Activated naive CD4-positive, alpha-beta T cell treated with anti-CD3 and anti-CD28 coated beads, Interleukin-2, amount 50 U/mL, for 72 hours (primary cell): ENCODE measurements around the gene DCST2. TPM values are rescaled to one million over a fixed set of nuclear protein-coding genes. Genes with fewer than 3 reads are reported as not detected.

Experiments used
- ATAC-seq, 2 donors: fragments of 150-1000 bp; cut with Tn5 transposase; 2 replicates each; pipeline ENCODE4 v1.10.0; 2021; ENCODE audit warnings: mild to moderate bottlenecking in 2 of 2, moderate library complexity in 2 of 2
- DNase-seq, 2 donors: peaks; one replicate each; pipeline ENCODE4 v3.0.0; 2021 to 2022; ENCODE audit warnings: low spot score in 2 of 2
- H3K27ac Mint-ChIP-seq, 2 donors: one replicate each; pipeline ENCODE4 v1.8.0; 2022; ENCODE audit warnings: mild to moderate bottlenecking in 2 of 2, mixed read lengths in 2 of 2
- H3K36me3 Mint-ChIP-seq, 2 donors: one replicate each; pipeline ENCODE4 v1.8.0; 2022; ENCODE audit warnings: mixed read lengths in 2 of 2
- H3K9me3 Mint-ChIP-seq, 2 donors: one replicate each; pipeline ENCODE4 v1.8.0; 2022; ENCODE audit warnings: mixed read lengths in 2 of 2
- total RNA-seq, 2 donors: library from RNA; stranded (reverse); gene quantifications; one replicate each; pipeline ENCODE4 v1.2.3, GENCODE V29; 2022

Gene DCST2
- total RNA-seq, 2 donors from 2014 or later = 1.5 to 1.8 TPM

DNA sequence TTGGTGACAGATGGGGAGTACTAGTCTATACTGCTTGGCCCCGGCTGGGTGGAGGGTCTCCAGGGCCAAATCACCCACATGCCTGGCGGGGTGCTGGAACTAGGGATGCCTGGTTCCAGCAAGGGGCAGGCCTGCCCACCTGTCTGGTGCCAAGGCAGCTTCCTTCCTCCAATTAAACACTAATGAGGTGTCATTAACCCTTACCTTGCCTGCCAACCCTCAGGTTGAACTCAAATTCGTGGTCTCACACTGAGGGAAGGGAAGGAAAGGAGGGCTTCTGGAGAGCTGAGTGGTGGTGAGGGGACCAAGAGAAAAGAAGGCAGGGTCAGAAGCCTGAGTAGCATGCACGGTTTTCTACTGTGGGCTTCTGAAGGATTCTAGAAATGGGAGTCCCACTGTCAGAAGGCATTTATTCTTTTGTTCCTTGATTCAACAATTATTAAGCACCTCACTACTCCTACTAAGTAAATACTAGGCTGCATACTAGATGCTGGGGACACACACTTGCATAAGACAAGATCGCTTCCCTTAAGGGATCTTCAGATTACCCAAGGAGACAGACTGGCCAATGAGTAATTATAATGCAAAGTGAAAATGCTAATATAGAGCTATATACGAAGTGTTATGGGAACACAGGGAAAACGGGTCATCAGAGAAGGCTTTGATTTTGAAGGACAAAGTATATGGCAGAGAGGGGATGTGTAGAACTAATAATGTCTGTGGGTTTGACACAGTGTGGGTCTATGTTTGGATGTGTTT is 39.1 kb upstream of the DCST2 start:
- no peak overlapping the region for H3K27ac Mint-ChIP-seq

DNA sequence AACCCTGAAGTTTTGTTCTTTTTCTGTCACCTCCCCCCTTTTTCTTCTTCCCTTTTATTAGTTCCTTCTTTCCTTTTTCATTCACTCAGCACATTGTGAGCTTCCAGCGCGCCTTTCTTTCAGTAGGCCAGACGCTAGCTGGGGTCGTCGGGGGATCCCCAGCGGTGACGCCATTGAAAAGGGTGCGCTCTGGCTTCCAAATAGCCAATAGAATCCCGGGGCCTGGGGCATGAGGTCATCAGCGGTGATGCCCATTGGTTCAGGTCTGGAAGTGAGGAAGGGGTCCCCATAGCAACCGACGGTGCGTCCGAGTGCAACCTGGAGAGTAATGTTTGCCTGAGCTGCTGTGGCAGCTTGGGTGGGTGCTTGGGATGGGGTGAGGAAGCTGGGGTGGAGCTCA is 38.1 kb upstream of the DCST2 start:
- ATAC-seq (no peak), DNase-seq (no peak)
- peak overlapping the region in 1 of 2 donors; percentile 75 for H3K27ac Mint-ChIP-seq
- H3K9me3 Mint-ChIP-seq = no peaks in the 10 kb centered on the region
- H3K36me3 Mint-ChIP-seq = no peaks in the 10 kb centered on the region

More for the DNA sequence above, 39.1 kb upstream of the DCST2 start:
- DNase-seq = no peak
- Mint-ChIP-seq H3K9me3 (no peaks in the 10 kb centered on the region), H3K36me3 (no peaks in the 10 kb centered on the region)
- ATAC-seq = no peak

DNA sequence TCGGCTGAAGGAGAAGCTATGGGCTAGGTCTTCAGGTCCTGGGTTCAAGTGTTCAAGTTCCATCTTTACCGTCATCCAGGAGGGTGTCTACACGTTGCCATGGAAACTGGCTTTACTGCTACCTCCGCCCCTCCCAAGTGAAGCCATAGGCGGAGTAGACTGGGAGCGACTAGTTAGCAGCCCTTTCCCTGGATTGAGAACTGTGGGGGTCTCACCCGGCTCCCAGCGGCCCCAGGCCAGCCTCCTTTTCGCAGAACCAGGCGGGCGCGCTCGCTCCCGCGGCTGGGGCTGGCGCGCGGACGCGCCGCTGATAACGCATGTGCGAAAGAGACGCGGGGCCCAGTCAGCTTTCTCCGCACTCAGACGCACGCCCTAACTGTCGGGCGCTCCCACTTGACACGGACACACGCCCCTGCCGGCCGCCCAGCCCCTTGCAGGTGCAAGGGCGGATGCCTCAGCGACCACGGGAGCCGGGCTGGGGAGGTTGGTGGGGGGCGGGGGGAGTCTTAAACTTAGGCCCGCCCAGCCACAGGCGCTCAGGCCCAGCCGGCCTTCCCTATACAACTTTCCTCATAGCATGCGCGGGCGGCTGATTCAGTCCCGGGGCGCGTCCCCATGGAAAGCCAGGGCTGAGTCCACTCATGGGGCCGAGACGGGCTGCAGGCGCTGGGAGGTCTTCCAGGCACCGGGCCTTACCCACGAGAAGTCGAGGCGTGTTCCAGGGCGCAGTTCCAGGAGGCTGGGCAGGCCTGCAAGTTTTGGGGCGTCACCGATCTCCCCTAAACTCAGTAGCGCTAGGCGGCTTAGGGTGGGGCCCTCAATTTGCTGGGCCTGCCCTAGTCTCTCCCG is 37.4 kb upstream of the DCST2 start:
- Mint-ChIP-seq H3K36me3 (no peaks in the 10 kb centered on the region), H3K9me3 (no peaks in the 10 kb centered on the region), H3K27ac (no peak overlapping the region)
- DNase-seq = peak in 1 of 2 donors; percentile 77
- peak; percentile 82 to 97 for ATAC-seq

DNA sequence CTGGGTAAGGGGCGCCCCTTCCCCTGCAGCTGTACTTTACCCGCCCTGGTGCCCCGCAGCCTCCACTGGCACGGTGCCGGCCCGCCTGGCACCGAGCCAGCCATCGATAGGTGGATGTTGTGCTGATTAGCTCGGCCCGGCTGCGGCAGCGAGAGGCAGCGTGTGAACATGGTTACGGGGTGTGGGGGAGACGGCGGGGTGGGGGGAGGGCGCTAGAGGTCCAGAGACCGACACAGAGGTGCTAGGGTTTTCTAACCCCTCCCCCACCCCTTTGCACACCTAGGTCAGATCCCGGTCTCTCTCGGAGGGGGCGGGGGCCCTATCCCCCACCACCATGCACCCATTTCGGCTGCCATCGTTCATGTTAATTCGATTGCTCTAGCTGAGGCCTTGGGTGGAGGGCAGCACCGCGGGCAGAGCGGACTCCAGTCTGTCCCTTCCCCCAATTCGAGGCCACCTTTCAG is 36.6 kb upstream of the DCST2 start:
- Mint-ChIP-seq H3K27ac (no peak overlapping the region), H3K36me3 (no peaks in the 10 kb centered on the region), H3K9me3 (no peaks in the 10 kb centered on the region)
- no peak for DNase-seq
- ATAC-seq = no peak

DNA sequence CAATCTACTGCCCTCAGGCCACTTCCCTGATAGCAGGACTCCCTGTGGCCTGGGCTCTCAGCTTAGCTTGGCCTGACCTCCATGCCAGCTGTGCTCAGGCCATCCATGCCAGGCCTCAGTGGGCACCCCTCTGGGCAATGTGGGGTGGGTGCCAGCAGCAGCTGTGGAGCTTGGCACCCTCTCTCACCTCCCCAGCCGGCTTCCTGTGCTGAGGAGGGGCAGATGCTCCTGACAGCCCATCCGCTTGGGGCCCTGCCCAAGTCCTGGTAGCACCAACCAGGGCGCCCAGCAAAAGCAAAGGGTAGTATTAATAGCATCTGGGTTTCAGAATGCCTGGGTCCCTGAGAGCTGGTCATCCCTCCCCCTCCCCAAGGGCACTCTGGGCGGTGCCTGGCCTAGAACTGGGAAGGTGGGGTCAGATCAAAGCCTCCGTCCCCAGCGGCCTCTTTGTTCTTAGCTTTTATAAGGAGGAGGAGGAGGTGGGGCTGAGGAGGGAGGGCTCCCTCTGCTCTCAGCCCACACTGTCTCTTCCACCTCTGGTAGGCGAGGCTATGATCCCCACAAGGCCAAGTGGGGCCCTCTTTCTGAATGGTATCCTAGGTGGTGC is 36.1 kb upstream of the DCST2 start:
- ATAC-seq (no peak), DNase-seq (no peak)
- Mint-ChIP-seq H3K9me3 (no peaks in the 10 kb centered on the region), H3K27ac (no peak overlapping the region), H3K36me3 (no peaks in the 10 kb centered on the region)

DNA sequence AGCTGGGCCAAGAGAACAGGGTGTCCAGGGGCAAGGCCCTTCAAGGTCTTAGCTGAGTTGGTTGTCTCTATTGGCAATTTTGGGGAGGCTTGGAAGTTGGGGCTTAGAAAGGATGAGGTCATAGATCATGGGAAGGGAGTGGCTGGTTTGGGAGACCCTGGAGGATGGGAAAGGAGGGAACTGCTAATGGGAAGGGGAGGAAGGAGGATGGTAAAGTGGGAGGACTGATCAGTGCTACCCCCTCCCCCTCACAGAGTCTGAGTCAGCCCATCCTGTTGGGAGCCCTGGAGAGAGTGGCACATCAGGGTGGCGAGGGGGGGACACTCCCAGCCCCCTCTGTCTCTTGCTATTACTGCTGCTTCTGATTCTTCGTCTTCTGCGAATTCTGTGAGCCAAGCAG is 35.0 kb upstream of the DCST2 start:
- Mint-ChIP-seq H3K36me3 (no peaks in the 10 kb centered on the region), H3K9me3 (no peaks in the 10 kb centered on the region), H3K27ac (peak overlapping the region in 1 of 2 donors; percentile 65)
- DNase-seq (no peak), ATAC-seq (no peak)

DNA sequence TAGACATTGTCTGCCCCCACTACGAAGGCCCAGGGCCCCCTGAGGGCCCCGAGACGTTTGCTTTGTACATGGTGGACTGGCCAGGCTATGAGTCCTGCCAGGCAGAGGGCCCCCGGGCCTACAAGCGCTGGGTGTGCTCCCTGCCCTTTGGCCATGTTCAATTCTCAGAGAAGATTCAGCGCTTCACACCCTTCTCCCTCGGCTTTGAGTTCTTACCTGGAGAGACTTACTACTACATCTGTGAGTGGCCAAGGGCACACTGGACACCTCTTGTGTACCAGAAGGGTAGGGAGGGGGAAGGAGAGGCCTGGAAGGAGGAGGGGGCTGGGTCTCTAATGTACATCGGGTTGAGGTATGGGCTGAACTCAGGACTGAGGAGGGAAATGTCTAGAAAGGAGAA is 33.2 kb upstream of the DCST2 start:
- no peak for DNase-seq
- Mint-ChIP-seq H3K27ac (no peak overlapping the region), H3K36me3 (no peaks in the 10 kb centered on the region), H3K9me3 (no peaks in the 10 kb centered on the region)
- no peak for ATAC-seq

DNA sequence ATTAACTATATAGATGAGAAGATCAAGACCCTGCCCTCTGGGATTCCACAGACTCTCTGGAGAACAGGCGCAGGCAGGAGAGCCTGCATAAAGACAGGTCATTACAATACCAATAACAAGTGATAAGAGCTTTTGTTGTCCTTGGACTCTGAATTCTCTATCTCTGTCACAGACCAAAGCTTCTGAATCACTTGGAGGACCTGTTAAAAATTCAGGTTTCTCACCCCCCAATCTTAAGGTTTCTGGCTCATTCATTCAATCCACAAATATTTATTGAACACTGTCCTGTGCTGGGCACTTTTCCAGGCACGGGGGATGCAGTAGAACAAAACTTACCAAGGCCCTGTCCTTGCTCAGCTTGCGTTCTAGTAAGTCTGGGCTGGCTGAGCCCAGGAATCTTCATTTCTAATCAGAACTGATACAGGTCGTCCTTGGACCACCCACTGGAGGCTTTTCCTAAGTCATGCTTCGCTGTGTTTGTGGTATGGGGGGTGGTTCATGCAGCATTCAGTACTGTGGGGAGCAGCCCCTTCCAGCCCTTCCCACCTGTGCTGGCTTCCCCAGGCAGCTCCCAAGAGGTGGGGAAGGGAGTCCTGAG is 31.4 kb upstream of the DCST2 start:
- no peaks in the 10 kb centered on the region for H3K36me3 Mint-ChIP-seq
- DNase-seq (no peak), ATAC-seq (no peak)
- no peaks in the 10 kb centered on the region for H3K9me3 Mint-ChIP-seq
- H3K27ac Mint-ChIP-seq = peak overlapping the region; percentile 33 to 39

DNA sequence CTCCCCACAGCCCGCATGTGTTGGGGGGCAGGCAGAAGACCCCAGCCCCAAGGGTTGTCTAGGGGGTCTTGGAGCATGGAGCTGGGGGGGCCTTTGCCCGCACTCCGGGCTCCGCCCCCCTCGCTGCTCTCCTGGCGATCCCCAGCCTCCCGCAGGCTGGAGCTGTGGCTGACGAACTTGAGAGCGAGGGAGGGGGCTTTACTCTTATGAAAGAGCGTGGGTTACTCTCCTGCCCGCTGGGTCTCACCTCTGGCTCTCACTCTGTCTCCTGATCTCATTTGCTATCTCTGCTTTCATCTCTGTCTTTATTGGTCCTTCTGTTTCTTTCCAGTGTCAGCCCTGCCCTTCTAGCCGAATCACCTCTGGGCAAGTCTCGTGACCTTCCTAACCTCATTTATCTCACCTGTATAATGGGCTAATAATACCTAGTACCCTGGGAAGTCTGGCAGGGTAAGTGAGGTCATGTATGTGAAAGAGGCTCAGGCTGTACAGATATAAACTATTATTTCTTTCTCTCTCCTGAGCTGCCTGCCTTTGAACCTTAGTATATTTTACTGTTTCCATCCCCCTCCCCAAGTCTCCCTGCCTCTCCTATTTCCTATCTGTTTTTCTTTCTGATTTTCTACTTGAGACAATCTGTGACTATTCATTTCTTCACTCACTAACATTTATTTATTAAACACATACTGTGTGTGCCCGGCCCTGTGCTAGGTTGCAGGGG is 30.7 kb upstream of the DCST2 start:
- no peak for DNase-seq

DNA sequence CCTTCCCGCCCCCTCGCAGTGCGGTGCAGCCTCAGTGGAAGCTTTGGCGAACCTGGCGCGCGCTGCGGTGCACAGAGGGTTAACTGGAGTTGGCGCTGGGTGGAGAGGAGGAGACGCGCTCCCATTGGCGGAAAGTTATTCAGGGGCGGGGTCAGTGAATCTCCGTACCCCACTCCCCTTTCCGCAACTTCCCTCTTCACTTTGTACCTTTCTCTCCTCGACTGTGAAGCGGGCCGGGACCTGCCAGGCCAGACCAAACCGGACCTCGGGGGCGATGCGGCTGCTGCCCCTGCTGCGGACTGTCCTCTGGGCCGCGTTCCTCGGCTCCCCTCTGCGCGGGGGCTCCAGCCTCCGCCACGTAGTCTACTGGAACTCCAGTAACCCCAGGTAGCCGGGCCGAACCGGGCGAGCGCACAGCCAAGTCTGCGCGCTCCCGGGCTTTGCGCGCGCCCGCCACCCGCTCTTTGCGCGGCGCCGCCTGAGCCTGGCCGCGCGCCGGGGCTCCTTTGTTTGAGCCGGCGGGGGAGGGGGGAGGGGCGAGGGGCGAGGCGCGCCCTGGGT is 30.0 kb upstream of the DCST2 start, which contains the start of gene EFNA4:
TSS of gene EFNA4 (plus strand) at position 191 of the 561 bp plus-strand sequence. CDS start at position 275, 84 bp downstream.
- peak; percentile 81 to 83 for DNase-seq
- peak; percentile 85 to 87 for ATAC-seq
- Mint-ChIP-seq H3K36me3 (no peaks in the 10 kb centered on the region), H3K27ac (peak within 1 kb of the TSS; percentile 33 to 44), H3K9me3 (no peaks in the 10 kb centered on the region)

More for the DNA sequence above, 30.7 kb upstream of the DCST2 start:
- Mint-ChIP-seq H3K36me3 (no peaks in the 10 kb centered on the region), H3K27ac (peak overlapping the region; percentile 33 to 39), H3K9me3 (no peaks in the 10 kb centered on the region)
- ATAC-seq = peak; percentile 43 to 60

DNA sequence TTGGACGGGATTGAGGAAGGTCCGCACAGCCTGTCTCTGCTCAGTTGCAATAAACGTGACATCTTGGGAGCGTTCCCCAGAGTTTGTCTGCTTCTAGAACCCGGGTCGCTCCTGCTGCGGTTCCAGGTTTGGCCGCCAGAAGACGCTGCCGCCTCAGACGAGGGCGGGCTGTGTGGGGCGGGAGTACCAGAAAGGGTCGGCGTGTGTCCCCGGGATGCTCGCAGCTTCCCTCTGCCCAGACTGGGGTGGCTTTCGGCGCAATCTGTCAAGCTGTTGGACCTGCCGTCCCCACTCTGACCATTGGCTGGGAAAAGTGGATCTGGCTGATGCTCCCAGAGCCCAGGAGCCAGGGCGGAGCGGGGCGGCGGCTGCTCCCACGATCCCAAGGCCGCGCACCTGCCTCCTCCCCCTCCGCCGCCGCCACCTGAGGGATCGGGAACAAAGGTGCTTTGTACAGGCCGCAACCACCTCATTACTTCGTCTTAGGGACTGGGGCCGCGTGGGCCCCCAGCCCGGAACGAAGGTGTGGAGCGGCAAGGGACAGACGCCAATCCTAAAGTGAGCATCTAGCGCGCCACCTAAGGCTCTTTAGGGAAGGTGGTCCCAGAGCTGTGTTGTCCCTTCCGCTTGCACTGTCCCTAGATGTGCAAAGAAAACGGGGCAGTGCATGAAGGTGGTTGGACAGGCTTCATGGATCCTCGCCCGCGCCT is 29.3 kb upstream of the DCST2 start:
- H3K9me3 Mint-ChIP-seq = no peaks in the 10 kb centered on the region
- H3K27ac Mint-ChIP-seq = peak overlapping the region in 1 of 2 donors; percentile 28
- DNase-seq (peak in 1 of 2 donors; percentile 94), ATAC-seq (peak; percentile 15 to 52)
- H3K36me3 Mint-ChIP-seq = peaks cover 0 to 5% of the 10 kb centered on the region in 2 donors

DNA sequence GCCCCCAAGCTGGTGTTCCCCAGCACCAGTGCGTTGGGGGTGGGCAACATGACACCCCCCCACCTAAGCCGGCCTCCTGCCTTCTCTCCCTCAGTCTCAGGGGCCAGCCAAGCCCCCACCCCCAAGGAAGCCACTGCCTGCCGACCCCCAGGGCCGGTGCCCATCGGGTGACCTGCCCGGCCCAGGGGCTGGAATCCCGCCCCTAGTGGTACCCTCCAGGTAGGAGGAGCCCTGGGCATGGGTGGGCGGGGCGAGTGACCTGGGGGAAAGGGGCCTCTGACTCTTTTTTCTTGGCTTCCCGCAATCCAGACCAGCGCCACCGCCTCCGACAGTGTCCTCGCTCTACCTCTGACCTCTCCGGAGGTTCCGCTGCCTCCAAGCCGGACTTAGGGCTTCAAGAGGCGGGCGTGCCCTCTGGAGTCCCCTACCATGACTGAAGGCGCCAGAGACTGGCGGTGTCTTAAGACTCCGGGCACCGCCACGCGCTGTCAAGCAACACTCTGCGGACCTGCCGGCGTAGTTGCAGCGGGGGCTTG is 28.6 kb upstream of the DCST2 start:
- no peaks in the 10 kb centered on the region for H3K9me3 Mint-ChIP-seq
- DNase-seq (no peak), ATAC-seq (peak in 1 of 2 donors; percentile 15)
- peaks cover 0 to 9% of the 10 kb centered on the region in 2 donors for H3K36me3 Mint-ChIP-seq
- no peak overlapping the region for H3K27ac Mint-ChIP-seq

DNA sequence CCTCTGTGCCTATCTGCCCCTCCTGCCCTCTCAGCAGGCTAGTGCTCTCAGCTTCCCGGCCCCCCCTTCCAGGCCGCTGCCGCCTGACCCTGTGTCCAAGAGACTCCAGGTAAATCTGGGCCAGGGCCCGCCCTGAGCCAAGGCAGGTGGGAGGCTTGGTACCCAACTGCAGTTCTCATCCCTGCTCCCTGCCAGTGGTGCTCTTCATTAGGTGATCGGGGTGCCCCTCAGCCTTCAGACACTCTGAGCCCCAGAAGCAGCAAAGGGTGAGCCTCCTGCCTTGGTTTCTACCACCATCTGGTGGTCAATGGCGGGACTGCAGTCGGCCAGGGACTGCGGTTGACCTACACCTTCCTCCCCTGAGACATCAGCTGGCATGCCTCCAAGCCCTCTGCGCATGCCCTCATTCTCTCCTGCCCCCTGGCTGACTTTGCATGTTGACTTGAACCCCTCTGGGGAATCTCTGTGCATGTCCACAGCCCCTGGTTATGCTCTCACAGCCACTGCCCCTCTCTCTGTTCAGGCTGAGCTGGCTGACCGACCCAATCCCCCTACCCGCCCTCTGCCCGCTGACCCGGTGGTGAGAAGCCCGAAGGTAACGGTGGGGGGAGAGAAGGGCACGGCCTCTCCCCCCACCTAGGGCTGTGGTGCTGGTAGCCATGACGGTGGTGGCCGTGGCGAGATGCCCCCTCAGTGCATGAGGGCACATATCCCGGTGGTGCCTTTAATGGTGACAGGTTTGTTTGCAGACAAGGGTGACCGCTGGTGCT is 28.0 kb upstream of the DCST2 start:
- Mint-ChIP-seq H3K36me3 (peaks cover 0 to 9% of the 10 kb centered on the region in 2 donors), H3K27ac (no peak overlapping the region), H3K9me3 (no peaks in the 10 kb centered on the region)
- peak; percentile 89 to 100 for DNase-seq
- ATAC-seq = peak; percentile 52 to 59

DNA sequence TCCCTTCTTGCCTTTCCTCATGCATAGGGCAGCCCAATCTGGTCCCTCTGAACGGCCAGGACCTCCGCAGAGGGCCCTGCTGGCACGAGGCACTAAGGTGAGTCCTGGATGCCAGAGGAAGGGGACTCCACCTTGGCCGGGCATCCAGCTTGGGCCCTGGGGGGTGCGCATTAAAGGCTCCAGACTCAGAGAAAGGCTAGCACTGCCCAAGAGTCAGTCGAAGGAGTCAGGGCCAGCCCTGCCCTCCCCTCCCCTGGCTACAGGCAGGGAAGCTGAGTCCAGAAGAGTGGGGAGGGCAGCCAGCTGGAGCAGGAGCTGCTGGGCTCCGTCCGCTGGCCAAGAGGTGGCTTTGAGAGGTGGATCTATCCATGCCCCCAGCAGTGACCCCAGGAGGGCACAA is 27.2 kb upstream of the DCST2 start:
- DNase-seq = no peak
- Mint-ChIP-seq H3K9me3 (no peaks in the 10 kb centered on the region), H3K27ac (no peak overlapping the region), H3K36me3 (peaks cover 5 to 9% of the 10 kb centered on the region in 2 donors)
- ATAC-seq = no peak
